ENCODE measurements around the gene DEAF1. TPM values are rescaled to one million over a fixed set of nuclear protein-coding genes. Genes with fewer than 3 reads are reported as not detected.

Gene DEAF1
- polyA plus RNA-seq, 1 donor (not counting 4 experiments of a cell fraction or from before 2014, with no cell fraction given), result 8.1 TPM

DNA sequence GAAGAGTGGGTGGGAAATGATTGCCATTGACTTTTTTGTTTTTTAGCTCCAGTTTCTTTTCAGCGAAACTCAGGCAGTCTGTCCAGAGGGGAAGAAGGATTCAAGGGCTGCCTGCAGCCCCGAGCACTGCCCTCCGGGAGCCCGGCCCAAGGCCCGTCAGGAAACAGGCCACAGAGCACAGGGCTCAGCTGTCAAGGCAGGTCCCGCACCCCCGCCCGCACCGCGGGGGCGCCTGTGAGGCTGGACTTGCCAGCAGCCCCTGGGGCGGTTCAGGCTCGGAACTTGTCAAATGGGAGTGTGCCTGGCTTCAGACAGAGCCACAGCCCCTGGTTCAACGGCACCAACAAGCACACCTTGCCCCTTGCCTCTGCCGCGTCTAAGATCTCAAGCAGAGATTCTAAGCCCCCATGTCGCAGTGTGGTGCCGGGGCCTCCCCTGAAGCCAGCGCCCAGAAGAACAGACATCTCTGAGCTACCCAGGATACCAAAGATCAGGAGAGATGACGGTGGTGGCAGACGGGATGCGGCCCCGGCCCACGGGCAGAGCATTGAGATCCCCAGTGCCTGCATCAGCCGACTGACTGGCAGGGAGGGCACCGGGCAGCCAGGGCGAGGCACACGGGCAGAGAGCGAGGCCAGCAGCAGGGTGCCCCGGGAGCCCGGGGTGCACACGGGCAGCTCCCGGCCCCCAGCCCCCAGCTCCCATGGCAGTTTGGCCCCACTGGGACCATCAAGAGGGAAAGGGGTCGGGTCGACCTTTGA, 87.8 kb downstream of the DEAF1 start:
- no peak overlapping the region for H3K4me2 ChIP-seq (ENCODE audit: control insufficient read depth, extremely low read depth, insufficient read depth, low read depth, low read length)
- dilution Hi-C loops (cut with MboI; ENCODE audit: extremely low pct_ligation_motif_present, low sequenced_read_pairs), result no loop called here
- no peaks in the 10 kb centered on the region for H3K9me1 ChIP-seq (ENCODE audit: control insufficient read depth, extremely low read depth, insufficient read depth, low read length)
- H4K20me1 ChIP-seq (ENCODE audit: control insufficient read depth, extremely low read depth, insufficient read depth, low read length), result peaks cover 4% of the 10 kb centered on the region
- H3K4me3 ChIP-seq (ENCODE audit: control insufficient read depth in 2 of 3, extremely low read depth in 1 of 3, insufficient read depth in 2 of 3, low read depth in 1 of 3, low read length in 3 of 3), result no peak overlapping the region
- no peak overlapping the region for H3K27ac ChIP-seq (ENCODE audit: control insufficient read depth, insufficient read depth, low read length)
- no peak for FAIRE-seq
- no peak overlapping the region for H3K9ac ChIP-seq (ENCODE audit: control insufficient read depth, extremely low read depth, insufficient read depth, low read length)
- H2AFZ ChIP-seq (ENCODE audit: control insufficient read depth, low read length), result no peak overlapping the region
- DNase-seq (ENCODE audit: low read depth, low spot score), result no peak
- H3K9me3 ChIP-seq (ENCODE audit: control insufficient read depth, low read depth, low read length), result no peaks in the 10 kb centered on the region
- H3K27me3 ChIP-seq (ENCODE audit: control insufficient read depth, extremely low read depth, insufficient read depth, low read length), result no peaks in the 10 kb centered on the region
- H3K36me3 ChIP-seq (ENCODE audit: control insufficient read depth in 2 of 2, extremely low read depth in 1 of 2, insufficient read depth in 2 of 2, low read length in 2 of 2), result peaks cover 55 to 72% of the 10 kb centered on the region in 2 experiments
- TF ChIP-seq EZH2 (IDR thresholded peaks at IDR 0.05; ENCODE audit: low read length), result no peak
- TF ChIP-seq, protein P1, sequence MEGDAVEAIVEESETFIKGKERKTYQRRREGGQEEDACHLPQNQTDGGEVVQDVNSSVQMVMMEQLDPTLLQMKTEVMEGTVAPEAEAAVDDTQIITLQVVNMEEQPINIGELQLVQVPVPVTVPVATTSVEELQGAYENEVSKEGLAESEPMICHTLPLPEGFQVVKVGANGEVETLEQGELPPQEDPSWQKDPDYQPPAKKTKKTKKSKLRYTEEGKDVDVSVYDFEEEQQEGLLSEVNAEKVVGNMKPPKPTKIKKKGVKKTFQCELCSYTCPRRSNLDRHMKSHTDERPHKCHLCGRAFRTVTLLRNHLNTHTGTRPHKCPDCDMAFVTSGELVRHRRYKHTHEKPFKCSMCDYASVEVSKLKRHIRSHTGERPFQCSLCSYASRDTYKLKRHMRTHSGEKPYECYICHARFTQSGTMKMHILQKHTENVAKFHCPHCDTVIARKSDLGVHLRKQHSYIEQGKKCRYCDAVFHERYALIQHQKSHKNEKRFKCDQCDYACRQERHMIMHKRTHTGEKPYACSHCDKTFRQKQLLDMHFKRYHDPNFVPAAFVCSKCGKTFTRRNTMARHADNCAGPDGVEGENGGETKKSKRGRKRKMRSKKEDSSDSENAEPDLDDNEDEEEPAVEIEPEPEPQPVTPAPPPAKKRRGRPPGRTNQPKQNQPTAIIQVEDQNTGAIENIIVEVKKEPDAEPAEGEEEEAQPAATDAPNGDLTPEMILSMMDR (optimal IDR thresholded peaks at IDR 0.05 in 1 of 3, IDR thresholded peaks at IDR 0.05 in 1 of 3, conservative IDR thresholded peaks at IDR 0.05 in 1 of 3; ENCODE audit: extremely low read depth in 1 of 3, insufficient read depth in 2 of 3, low read length in 3 of 3), result no peak
- H3K4me1 ChIP-seq (ENCODE audit: control insufficient read depth, extremely low read depth, insufficient read depth, low read length), result peaks cover 13% of the 10 kb centered on the region
- no peaks in the 10 kb centered on the region for H3K79me2 ChIP-seq (ENCODE audit: control insufficient read depth, insufficient read depth, low read length)

DNA sequence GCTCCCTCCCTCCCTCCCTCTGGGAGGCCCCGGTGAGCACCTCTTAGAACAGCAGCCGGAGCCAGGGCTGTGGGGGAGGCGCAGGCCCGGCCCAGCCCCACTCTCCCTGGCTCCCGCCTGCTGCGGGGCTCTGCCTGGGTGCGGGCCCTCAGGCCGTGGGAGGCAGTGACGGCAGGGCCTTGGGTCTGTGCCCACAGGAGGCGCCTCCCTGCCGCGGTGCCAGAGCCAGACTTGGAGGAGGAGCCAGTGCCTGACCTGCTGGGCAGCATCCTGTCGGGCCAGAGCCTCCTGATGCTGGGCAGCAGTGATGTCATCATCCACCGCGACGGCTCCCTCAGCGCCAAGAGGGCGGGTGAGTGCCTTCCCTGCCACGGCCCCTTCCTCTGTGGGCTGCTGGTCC, 88.8 kb downstream of the DEAF1 start:
- TF ChIP-seq EZH2 (IDR thresholded peaks at IDR 0.05; ENCODE audit: low read length), result no peak
- TF ChIP-seq, protein P1 (optimal IDR thresholded peaks at IDR 0.05 in 1 of 3, IDR thresholded peaks at IDR 0.05 in 1 of 3, conservative IDR thresholded peaks at IDR 0.05 in 1 of 3; ENCODE audit: extremely low read depth in 1 of 3, insufficient read depth in 2 of 3, low read length in 3 of 3), result no peak
- peaks cover 62 to 66% of the 10 kb centered on the region in 2 experiments for H3K36me3 ChIP-seq (ENCODE audit: control insufficient read depth in 2 of 2, extremely low read depth in 1 of 2, insufficient read depth in 2 of 2, low read length in 2 of 2)
- no peaks in the 10 kb centered on the region for H4K20me1 ChIP-seq (ENCODE audit: control insufficient read depth, extremely low read depth, insufficient read depth, low read length)
- no peak overlapping the region for H3K27ac ChIP-seq (ENCODE audit: control insufficient read depth, insufficient read depth, low read length)
- H3K9me1 ChIP-seq (ENCODE audit: control insufficient read depth, extremely low read depth, insufficient read depth, low read length), result no peaks in the 10 kb centered on the region
- no peak overlapping the region for H3K4me2 ChIP-seq (ENCODE audit: control insufficient read depth, extremely low read depth, insufficient read depth, low read depth, low read length)
- H3K9me3 ChIP-seq (ENCODE audit: control insufficient read depth, low read depth, low read length), result no peaks in the 10 kb centered on the region
- H3K4me1 ChIP-seq (ENCODE audit: control insufficient read depth, extremely low read depth, insufficient read depth, low read length), result peaks cover 9% of the 10 kb centered on the region
- H3K9ac ChIP-seq (ENCODE audit: control insufficient read depth, extremely low read depth, insufficient read depth, low read length), result no peak overlapping the region
- dilution Hi-C loops (cut with MboI; ENCODE audit: extremely low pct_ligation_motif_present, low sequenced_read_pairs), result no loop called here
- no peak overlapping the region for H2AFZ ChIP-seq (ENCODE audit: control insufficient read depth, low read length)
- peaks cover 2% of the 10 kb centered on the region for H3K79me2 ChIP-seq (ENCODE audit: control insufficient read depth, insufficient read depth, low read length)
- DNase-seq (ENCODE audit: low read depth, low spot score) (no peak), FAIRE-seq (no peak)
- H3K27me3 ChIP-seq (ENCODE audit: control insufficient read depth, extremely low read depth, insufficient read depth, low read length), result no peaks in the 10 kb centered on the region
- no peak overlapping the region for H3K4me3 ChIP-seq (ENCODE audit: control insufficient read depth in 2 of 3, extremely low read depth in 1 of 3, insufficient read depth in 2 of 3, low read depth in 1 of 3, low read length in 3 of 3)

All from keratinocyte (primary cell).